Measurements from ENCODE around the gene TMEM39B.
"Not testable (repeated sequence)": the region's sequence is repeated elsewhere in the genome, so short reads cannot be mapped to it uniquely, and the experiment has no call there.

Gene TMEM39B

GRCh38 chr1:32071758-32072621, 749 bp upstream of the TMEM39B start:
- peak; percentile 26 for DNase-seq

- peak; percentile 25 for DNase-seq
Measured at GRCh38 chr1:32073299-32074229, 825 bp downstream of the TMEM39B start.

GRCh38 chr1:32074841-32075240, 2.1 kb downstream of the TMEM39B start:
- DNase-seq: no peak

GRCh38 chr1:32077451-32077850, 4.7 kb downstream of the TMEM39B start:
- no peak for DNase-seq

GRCh38 chr1:32082022-32082421, 9.3 kb downstream of the TMEM39B start:
- DNase-seq: no peak

GRCh38 chr1:32086381-32086780, 13.6 kb downstream of the TMEM39B start:
- DNase-seq: not testable (repeated sequence)

GRCh38 chr1:32091176-32091575, 18.4 kb downstream of the TMEM39B start:
- DNase-seq: no peak

- no peak for DNase-seq
Measured at GRCh38 chr1:32091591-32091990, 18.9 kb downstream of the TMEM39B start.

- DNase-seq: no peak
Measured at GRCh38 chr1:32094746-32095521, 22.2 kb downstream of the TMEM39B start.

- DNase-seq: no peak
Measured at GRCh38 chr1:32099426-32099825, 26.7 kb downstream of the TMEM39B start.

- DNase-seq: no peak
Measured at GRCh38 chr1:32100359-32100758, 27.6 kb downstream of the TMEM39B start.

- no peak for DNase-seq
Measured at GRCh38 chr1:32100807-32101708, 28.3 kb downstream of the TMEM39B start.

GRCh38 chr1:32104127-32104526, 31.4 kb downstream of the TMEM39B start:
- DNase-seq: no peak

GRCh38 chr1:32105338-32105737, 32.6 kb downstream of the TMEM39B start:
- no peak for DNase-seq

GRCh38 chr1:32106663-32107275, 34.0 kb downstream of the TMEM39B start:
- DNase-seq: no peak

- DNase-seq: no peak
Measured at GRCh38 chr1:32107742-32108661, 35.3 kb downstream of the TMEM39B start, which contains the start of gene KPNA6. Gene KPNA6 (plus strand): TSS chr1:32108056. CDS start chr1:32108131, 75 bp downstream.

GRCh38 chr1:32111040-32111623, 38.4 kb downstream of the TMEM39B start:
- DNase-seq: no peak

GRCh38 chr1:32111789-32112188, 39.0 kb downstream of the TMEM39B start:
- no peak for DNase-seq

GRCh38 chr1:32112806-32113375, 40.2 kb downstream of the TMEM39B start:
- DNase-seq: no peak
